Mesothelial cell of epicardium (in vitro differentiated cells): ENCODE measurements around the gene C5orf15. TPM values are rescaled to one million over a fixed set of nuclear protein-coding genes. Genes with fewer than 3 reads are reported as not detected.
A peak's percentile ranks its signal among the peaks of the same experiment; 100 is the strongest.
"Not testable (repeated sequence)": the region's sequence is repeated elsewhere in the genome, so short reads cannot be mapped to it uniquely, and the experiment has no call there.

ENCODE experiments used
- DNase-seq, 2 experiments: peaks; one replicate each; pipeline ENCODE4 v3.0.0; 2021; ENCODE audit warnings: low spot score in 2 of 2; ENCODE audit not compliant: unreplicated experiment in 2 of 2
- H3K27ac Mint-ChIP-seq: 2 replicates; pipeline ENCODE4 v1.8.0; 2021; ENCODE audit warnings: mixed read lengths
- H3K27me3 Mint-ChIP-seq: 2 replicates; pipeline ENCODE4 v1.8.0; 2021; ENCODE audit warnings: low read depth, mixed read lengths
- H3K36me3 Mint-ChIP-seq: 2 replicates; pipeline ENCODE4 v1.8.0; 2021; ENCODE audit warnings: mixed read lengths
- H3K4me1 Mint-ChIP-seq: 2 replicates; pipeline ENCODE4 v1.8.0; 2021; ENCODE audit warnings: mixed read lengths
- H3K4me3 Mint-ChIP-seq: 2 replicates; pipeline ENCODE4 v1.8.0; 2021; ENCODE audit warnings: mild to moderate bottlenecking, moderate library complexity, mixed read lengths
- H3K9me3 Mint-ChIP-seq: 2 replicates; pipeline ENCODE4 v1.8.0; 2021; ENCODE audit warnings: mixed read lengths
- CTCF ChIP-seq: fragments of 200-600 bp; sonication (generic); IDR thresholded peaks from one replicate; pipeline ENCODE4 v1.5.0; 2021; ENCODE audit warnings: antibody characterized with exemption; ENCODE audit not compliant: unreplicated experiment
- total RNA-seq: library from RNA; stranded (reverse); gene quantifications from 3 replicates; pipeline ENCODE4 v1.2.1, GENCODE V29; 2021

The C5orf15 gene
- total RNA-seq, 1 donor from 2014 or later, result 44.2 TPM

DNA sequence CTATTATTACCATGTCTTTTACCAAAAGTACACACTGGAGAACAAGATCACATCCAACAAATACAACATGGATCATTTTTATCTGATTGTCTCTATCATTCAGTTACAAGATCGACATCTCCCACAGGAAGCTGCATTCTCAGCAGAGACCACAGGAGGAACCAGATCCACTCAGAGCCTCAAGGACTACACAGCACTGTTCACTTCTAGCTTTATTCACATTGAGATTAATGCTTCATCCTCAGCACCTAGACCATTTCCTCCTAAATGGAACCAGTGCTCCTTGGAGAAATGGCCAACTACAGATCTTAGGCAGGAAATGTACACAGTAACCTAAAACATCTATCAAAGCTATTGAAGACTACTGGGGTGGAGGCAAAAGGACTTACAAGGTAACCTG lies 13.3 kb upstream of the C5orf15 start:
- no peaks in the 10 kb centered on the region for H3K27me3 Mint-ChIP-seq
- H3K27ac Mint-ChIP-seq, result no peak overlapping the region
- no peak overlapping the region for H3K4me3 Mint-ChIP-seq
- H3K36me3 Mint-ChIP-seq, result peaks cover 27% of the 10 kb centered on the region
- no peak for DNase-seq
- no peaks in the 10 kb centered on the region for H3K4me1 Mint-ChIP-seq
- no peak for TF ChIP-seq CTCF
- no peaks in the 10 kb centered on the region for H3K9me3 Mint-ChIP-seq

DNA sequence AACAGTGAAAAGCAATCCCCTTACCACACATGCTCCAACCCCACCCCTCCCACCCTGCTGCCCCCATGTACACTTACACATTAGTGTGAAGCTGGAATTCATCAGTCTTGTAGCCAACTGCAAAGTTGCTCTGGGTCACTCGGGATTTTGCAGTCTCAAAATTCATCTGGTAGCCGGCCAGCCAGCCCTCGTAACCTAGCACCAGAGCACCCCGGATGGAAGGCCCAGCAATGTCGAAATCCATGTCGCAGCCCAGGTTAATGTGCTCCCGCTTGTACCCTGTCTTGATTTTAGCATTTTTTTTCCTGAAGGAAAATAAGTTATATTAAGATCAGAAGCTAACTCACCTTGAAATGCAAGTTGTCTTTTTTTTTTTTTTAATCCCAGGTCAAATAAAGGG lies 12.2 kb upstream of the C5orf15 start:
- Mint-ChIP-seq H3K4me3 (no peak overlapping the region), H3K36me3 (peaks cover 23% of the 10 kb centered on the region), H3K4me1 (no peaks in the 10 kb centered on the region), H3K27ac (peak overlapping the region; percentile 59), H3K27me3 (no peaks in the 10 kb centered on the region), H3K9me3 (no peaks in the 10 kb centered on the region)
- no peak for DNase-seq
- TF ChIP-seq CTCF, result no peak

DNA sequence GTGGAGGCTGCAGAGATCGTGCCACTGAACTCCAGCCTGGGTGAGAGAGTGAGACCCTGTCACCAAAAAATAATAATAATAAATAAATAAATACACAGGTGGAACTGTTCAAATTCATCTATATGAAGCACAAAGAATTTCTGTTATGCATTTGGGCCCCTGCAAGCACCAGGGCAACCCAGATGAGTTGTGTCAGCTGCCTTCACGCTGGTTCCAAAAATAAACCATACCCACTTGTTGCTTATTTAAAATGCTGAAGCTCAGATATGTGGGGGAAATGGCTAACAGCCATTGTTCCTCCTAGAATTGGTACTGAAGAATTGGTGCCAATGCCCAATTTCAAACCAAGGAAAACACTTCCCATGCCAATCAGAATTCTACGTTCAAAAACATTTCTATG lies 10.5 kb upstream of the C5orf15 start:
- H3K36me3 Mint-ChIP-seq, result peaks cover 14% of the 10 kb centered on the region
- TF ChIP-seq CTCF, result no peak
- DNase-seq, result no peak
- H3K27me3 Mint-ChIP-seq, result no peaks in the 10 kb centered on the region
- no peaks in the 10 kb centered on the region for H3K9me3 Mint-ChIP-seq
- H3K4me3 Mint-ChIP-seq, result no peak overlapping the region
- H3K4me1 Mint-ChIP-seq, result no peaks in the 10 kb centered on the region
- H3K27ac Mint-ChIP-seq, result no peak overlapping the region

- peaks cover 10% of the 10 kb centered on the region for H3K36me3 Mint-ChIP-seq
- no peaks in the 10 kb centered on the region for H3K9me3 Mint-ChIP-seq
- TF ChIP-seq CTCF, result no peak
- no peaks in the 10 kb centered on the region for H3K4me1 Mint-ChIP-seq
- H3K4me3 Mint-ChIP-seq, result no peak overlapping the region
- H3K27ac Mint-ChIP-seq, result no peak overlapping the region
- no peaks in the 10 kb centered on the region for H3K27me3 Mint-ChIP-seq
- DNase-seq, result no peak
Observed at GRCh38 chr5:133977858-133978257, 9.4 kb upstream of the C5orf15 start.

GRCh38 chr5:133977161-133977787 lies 8.8 kb upstream of the C5orf15 start:
- H3K36me3 Mint-ChIP-seq, result peaks cover 10% of the 10 kb centered on the region
- no peak overlapping the region for H3K27ac Mint-ChIP-seq
- no peaks in the 10 kb centered on the region for H3K9me3 Mint-ChIP-seq

GRCh38 chr5:133975546-133975945 lies 7.1 kb upstream of the C5orf15 start:
- not testable (repeated sequence) for H3K9me3 Mint-ChIP-seq, H3K27me3 Mint-ChIP-seq, DNase-seq, H3K4me3 Mint-ChIP-seq, H3K4me1 Mint-ChIP-seq, H3K36me3 Mint-ChIP-seq, H3K27ac Mint-ChIP-seq

More at GRCh38 chr5:133977161-133977787, 8.8 kb upstream of the C5orf15 start:
- no peaks in the 10 kb centered on the region for H3K4me1 Mint-ChIP-seq
- no peak for TF ChIP-seq CTCF
- no peaks in the 10 kb centered on the region for H3K27me3 Mint-ChIP-seq
- no peak overlapping the region for H3K4me3 Mint-ChIP-seq
- DNase-seq, result no peak
